ENCODE data around the gene FAM241A.

DNA sequence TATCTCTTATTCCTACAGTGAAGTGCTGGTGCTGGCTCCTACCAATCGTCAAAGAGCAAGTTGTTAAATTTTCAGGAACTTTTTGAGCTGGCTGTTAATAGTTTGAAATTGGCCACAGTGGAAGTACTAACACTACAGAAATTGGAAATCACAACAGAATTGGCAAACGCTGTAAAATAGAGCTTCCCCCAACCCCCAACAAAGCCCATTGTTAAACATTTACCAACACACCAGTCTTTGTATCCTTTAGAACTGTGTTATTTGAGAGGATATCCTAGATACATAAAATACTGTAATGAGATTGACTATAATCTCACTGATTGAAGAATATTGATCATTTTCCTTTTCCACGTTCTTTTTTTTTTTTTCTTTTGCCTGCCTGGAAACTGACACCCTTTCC, 37.4 kb downstream of the FAM241A start:
- no peak for TF ChIP-seq POLR2A (IDR thresholded peaks at IDR 0.05)
- TF ChIP-seq, protein P1, sequence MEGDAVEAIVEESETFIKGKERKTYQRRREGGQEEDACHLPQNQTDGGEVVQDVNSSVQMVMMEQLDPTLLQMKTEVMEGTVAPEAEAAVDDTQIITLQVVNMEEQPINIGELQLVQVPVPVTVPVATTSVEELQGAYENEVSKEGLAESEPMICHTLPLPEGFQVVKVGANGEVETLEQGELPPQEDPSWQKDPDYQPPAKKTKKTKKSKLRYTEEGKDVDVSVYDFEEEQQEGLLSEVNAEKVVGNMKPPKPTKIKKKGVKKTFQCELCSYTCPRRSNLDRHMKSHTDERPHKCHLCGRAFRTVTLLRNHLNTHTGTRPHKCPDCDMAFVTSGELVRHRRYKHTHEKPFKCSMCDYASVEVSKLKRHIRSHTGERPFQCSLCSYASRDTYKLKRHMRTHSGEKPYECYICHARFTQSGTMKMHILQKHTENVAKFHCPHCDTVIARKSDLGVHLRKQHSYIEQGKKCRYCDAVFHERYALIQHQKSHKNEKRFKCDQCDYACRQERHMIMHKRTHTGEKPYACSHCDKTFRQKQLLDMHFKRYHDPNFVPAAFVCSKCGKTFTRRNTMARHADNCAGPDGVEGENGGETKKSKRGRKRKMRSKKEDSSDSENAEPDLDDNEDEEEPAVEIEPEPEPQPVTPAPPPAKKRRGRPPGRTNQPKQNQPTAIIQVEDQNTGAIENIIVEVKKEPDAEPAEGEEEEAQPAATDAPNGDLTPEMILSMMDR (IDR thresholded peaks at IDR 0.05): no peak
- no peak for TF ChIP-seq POLR2AphosphoS5 (IDR thresholded peaks at IDR 0.05)
- TF ChIP-seq EP300 (IDR thresholded peaks at IDR 0.05): no peak

Data from gastroesophageal sphincter (tissue), 3 donors.